COR-L47 (cell line): Measurements from ENCODE around the gene SYNJ1.
"Not testable (repeated sequence)": the region's sequence is repeated elsewhere in the genome, so short reads cannot be mapped to it uniquely, and the experiment has no call there.

Experiments
- DNase-seq: peaks from one replicate; lab custom pipeline; 2025; lab: John Stamatoyannopoulos, UW

The SYNJ1 gene

DNA sequence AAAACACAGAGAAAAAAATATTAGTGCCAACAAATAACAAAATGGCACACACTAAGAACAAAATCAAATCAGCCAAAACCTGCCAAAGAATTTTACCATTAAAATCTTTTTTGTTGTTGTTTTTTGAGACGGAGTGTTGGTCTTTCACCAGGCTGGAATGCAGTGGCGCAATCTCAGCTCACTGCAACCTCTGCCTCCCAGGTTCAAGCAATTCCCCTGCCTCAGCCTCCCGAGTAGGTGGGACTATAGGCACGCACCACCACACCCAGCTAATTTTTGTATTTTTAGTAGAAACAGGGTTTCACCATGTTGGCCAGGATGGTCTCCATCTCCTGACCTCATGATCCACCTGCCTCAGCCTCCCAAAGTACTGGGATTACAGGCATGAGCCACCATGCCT is 8.3 kb upstream of the SYNJ1 start:
- not testable (repeated sequence) for DNase-seq

- no peak for DNase-seq
These were observed 7.7 kb upstream of the SYNJ1 start for GRCh38 chr21:32735524-32735923.

DNA sequence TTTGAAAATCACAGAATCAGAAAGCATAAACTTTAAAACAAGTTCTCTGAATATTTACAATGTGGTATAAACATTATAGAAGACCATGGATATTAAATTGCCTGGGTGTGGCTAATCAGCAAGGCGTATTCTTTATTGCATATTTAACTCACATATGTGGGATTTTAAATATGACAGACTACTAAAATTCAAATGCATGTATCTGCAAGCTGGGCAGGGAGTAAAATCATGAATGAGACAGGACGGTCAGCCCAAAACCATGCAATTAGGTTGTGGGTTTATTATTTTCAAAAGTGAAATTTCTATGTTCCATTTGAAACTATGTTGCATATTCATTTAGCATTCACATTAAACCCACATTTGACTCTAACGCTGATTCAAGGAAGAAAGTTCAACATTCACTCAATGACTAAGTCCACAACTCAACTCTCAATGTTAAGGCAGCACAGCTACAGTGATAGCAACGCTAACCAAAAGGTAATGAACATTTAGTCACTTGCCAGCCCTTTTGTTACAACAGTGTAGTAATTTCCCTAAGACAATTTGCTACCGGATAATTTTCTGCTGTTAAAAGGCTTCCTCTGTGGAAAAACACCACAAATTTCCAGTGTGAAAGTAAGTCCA is 6.3 kb upstream of the SYNJ1 start:
- DNase-seq, result no peak

DNA sequence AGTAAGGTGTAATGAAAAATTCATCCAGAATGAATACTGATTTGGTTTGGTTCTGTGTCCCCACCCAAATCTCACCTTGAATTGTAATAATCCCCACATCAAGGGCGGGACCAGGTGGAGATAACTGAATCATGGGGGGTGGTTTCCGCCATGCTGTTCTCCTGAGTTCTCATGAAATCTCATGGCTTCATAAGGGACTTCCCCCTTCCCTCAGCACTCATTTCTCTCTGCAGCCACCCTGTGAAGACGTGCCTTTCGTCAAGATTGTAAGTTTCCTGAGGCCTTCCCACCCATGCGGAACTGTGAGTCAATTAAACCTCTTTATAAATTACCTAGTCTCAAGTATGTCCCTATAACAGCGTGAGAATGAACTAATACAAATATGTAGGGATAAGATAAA is 5.5 kb upstream of the SYNJ1 start:
- no peak for DNase-seq

GRCh38 chr21:32732544-32732943 is 4.7 kb upstream of the SYNJ1 start:
- DNase-seq, result no peak

DNA sequence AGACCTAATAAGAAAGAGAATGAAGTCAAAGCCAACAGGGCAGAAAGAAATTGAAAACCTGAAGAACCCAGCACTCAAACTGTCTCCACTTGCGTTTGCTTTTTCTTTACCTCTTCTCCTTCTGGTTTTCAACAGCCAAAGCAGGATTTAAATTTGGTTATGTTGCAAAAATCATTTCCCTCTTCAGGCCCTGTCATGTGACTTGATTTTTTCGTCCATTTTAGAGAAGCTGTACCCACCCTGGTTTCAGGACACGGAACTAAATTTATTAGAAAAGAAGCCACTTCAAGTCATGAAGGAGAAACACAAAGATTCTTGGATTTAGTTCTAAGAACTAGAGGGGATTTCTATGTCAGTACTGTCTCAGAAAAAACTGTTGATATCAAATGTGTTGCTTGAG is 1.0 kb upstream of the SYNJ1 start:
- no peak for DNase-seq

- DNase-seq, result peak; percentile 41
These were observed 635 bp upstream of the SYNJ1 start for GRCh38 chr21:32728456-32728839.

- no peak for DNase-seq
These were observed 750 bp downstream of the SYNJ1 start for GRCh38 chr21:32726839-32727686.

GRCh38 chr21:32719085-32719484 is 8.7 kb downstream of the SYNJ1 start:
- no peak for DNase-seq

DNA sequence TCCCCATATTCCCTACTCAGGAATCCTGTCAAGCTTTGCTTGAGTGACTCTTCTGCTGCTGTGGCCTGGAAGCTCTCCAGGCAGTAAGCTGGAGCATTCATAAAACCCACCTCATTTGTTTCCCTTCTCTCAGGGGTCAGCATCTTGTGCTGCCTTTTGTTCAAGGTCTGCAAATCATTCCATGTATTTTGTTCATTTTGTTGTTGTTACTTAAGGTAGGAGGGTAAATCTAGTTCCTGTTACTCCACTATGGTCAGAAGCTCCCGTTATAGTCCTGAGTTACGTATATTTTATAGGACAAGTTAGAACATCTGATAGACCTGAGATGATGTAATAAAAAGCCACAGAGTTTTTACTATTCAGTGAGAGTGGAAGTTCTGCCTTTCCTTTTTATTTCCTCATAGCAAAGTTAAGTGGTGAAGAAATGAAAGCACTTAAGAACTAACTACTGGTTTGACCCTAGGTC is 9.9 kb downstream of the SYNJ1 start:
- no peak for DNase-seq

DNA sequence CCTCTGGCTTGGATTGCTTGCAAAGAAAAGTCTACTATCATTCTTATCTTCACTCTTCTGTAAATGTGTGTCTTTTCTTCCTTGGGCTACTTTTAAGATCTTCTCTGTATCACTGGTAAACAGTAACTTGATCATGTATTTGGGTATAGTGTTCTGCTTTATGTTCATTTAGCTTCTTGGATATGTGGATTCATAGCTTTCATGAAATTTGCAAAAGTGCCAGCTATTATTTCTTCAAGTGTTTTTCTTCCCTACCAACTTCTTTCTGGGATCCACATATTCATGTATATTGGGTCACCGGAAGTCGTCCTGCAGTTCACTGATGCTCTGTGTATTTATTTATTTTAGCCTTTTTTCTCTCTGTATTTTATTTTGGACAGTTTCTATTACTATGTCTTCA is 11.3 kb downstream of the SYNJ1 start:
- no peak for DNase-seq

DNA sequence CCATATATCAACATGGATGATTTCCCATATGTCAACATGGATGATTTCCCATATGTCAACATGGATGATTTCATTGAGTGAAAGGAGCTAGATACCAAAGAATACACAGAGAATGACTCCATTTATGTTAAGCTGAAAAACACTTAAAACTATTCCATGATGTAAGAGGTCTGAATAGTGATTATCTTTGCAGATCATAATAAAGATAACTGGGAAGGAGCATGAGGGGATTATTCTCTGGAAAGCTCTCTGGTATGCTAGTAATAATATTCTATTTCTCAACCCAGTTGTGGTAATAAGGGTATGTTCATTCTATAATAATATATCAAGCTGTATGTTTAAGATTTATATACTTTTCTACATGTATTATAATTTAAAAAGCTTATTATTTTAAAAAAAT is 14.1 kb downstream of the SYNJ1 start:
- no peak for DNase-seq

DNA sequence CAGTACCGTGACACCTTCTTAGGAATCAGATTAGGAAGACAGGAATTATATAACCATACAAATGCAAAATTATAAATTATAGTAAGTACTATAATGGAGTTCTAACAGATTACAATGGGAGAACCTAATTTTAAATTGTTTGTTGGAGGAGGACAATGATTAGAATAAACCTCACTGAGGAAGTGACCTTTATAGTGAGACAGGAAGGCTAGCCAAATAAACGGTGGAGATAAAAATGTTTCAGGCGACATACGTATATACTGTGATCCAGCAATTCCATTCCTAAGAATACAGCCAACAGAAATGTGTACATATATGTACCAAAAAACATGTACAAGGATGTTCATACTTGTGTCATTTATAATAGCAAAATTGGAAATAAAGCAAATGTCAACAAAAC is 15.2 kb downstream of the SYNJ1 start:
- no peak for DNase-seq

DNA sequence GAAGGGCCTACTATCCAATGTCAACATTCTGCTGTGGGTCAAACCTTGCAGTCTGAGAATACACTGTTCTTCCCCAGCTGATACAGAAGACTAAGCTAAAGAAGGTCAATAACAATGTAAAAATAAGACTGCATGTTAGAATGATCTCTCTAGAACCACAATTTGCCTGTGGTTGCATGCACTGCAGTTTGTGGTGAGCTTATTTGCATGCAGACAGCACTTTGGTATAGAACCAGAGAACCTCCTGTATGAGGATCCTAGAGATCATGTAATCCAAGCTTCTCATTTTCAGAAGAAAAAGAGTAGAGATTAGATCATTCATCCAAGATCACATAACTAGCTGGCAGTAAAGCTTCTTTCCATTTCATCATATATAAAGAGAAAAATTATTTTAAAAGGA is 15.8 kb downstream of the SYNJ1 start:
- DNase-seq, result no peak

- DNase-seq, result no peak
These were observed 16.8 kb downstream of the SYNJ1 start for GRCh38 chr21:32710987-32711386.

GRCh38 chr21:32710069-32710784 is 17.6 kb downstream of the SYNJ1 start:
- DNase-seq, result no peak

GRCh38 chr21:32708069-32708468 is 19.7 kb downstream of the SYNJ1 start:
- DNase-seq, result no peak

GRCh38 chr21:32705901-32706300 is 21.9 kb downstream of the SYNJ1 start:
- no peak for DNase-seq

DNA sequence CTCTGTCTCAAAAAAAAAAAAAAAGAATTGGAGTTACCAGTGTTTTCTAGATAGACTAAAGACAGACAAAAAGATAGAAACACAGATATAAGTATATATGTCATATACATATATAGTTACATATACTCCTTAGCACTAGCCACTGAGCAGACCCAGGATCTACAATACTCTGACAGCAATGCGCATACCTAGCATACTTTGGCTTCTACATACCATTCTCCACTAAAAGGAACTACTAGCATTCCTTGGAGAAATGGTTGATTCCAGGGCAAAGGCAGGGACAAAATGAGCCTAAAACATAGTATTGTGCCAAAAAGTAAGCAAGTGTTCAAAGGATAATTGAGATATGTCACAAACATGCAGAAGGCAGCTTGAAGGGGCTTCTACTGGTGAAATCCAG is 22.7 kb downstream of the SYNJ1 start:
- no peak for DNase-seq

DNA sequence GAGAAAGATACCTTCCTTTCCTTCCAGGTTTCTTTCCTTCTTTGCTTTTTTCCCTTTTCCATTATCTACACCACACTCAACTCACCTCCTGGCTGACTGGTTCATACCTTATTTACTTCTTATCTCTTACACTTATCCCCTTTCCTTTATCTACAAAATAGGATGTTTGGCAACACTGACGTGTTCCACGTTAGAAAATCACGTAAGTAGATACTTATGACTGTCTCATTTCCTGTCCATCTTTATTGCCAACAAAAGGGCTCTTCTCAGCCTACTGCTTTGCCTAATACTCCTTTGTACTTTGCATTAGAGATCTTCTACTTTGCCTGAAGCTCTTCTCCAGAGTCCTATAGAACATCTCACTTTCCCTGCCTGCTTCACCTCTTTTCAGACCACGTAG is 25.1 kb downstream of the SYNJ1 start:
- no peak for DNase-seq

GRCh38 chr21:32698971-32699693 is 28.7 kb downstream of the SYNJ1 start:
- no peak for DNase-seq

- DNase-seq, result no peak
These were observed 29.5 kb downstream of the SYNJ1 start for GRCh38 chr21:32698286-32698685.
